GM10266 (cell line): Measurements from ENCODE around the gene KRTAP20-1.

Experiments
- DNase-seq: peaks from one replicate; pipeline ENCODE4 v3.0.0; 2012; ENCODE audit errors: extremely low spot score
- TF ChIP-seq, protein P1 (sequence below): IDR thresholded peaks from 2 replicates; pipeline ENCODE4 v1.5.1; 2012; ENCODE audit warnings: mild to moderate bottlenecking, low read depth; ENCODE audit not compliant: control insufficient read depth, insufficient read depth; ENCODE audit errors: missing control alignments

Gene KRTAP20-1

DNA sequence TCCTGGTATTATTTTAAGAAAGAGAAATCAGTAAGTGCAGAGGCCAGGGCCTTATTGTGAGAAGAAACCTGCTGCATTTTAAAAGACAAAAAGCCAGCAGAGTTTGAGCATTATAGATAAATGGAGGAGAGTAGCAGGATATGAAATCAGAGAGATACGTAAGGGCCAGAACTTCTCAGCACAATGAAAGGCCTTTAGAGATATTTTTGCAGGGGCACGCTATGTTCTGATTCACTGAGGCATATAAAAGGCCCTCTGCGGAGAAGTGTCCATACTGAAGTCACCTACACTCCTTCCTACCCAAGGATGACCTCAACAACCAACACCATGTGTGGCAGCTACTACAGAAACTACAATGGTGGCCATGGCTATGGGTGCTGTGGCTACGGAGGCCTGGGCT, 24.1 kb upstream of the KRTAP20-1 start, which contains the start of gene KRTAP6-3:
Gene KRTAP6-3, plus strand, starts transcription at position 301 of the 400 bp plus-strand sequence. Its CDS starts 6 bp downstream, at position 307.
- DNase-seq, result no peak

DNA sequence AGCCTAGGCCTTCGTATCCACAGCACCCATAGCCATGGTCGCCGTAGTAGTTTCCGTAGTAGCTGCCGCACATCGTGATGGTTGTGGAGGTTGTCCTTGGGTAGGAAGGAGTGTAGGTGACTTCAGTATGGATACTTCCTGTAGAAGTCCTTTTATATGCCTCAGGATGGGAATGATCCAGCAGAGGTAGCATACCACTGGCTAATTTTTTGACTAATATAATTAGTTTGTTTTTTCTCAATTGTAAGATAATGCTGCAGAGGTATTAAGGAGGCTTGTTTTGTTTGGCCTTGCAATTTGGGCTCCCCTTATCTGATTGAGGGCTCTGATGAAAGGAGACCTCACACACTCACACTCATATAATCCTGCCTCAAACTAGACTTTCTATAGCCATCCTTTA, 17.4 kb upstream of the KRTAP20-1 start, which contains the start of gene KRTAP6-2:
Gene KRTAP6-2, minus strand, starts transcription at position 101 of the 400 bp plus-strand sequence. Its CDS starts 28 bp downstream, at position 73.
- TF ChIP-seq, protein P1, sequence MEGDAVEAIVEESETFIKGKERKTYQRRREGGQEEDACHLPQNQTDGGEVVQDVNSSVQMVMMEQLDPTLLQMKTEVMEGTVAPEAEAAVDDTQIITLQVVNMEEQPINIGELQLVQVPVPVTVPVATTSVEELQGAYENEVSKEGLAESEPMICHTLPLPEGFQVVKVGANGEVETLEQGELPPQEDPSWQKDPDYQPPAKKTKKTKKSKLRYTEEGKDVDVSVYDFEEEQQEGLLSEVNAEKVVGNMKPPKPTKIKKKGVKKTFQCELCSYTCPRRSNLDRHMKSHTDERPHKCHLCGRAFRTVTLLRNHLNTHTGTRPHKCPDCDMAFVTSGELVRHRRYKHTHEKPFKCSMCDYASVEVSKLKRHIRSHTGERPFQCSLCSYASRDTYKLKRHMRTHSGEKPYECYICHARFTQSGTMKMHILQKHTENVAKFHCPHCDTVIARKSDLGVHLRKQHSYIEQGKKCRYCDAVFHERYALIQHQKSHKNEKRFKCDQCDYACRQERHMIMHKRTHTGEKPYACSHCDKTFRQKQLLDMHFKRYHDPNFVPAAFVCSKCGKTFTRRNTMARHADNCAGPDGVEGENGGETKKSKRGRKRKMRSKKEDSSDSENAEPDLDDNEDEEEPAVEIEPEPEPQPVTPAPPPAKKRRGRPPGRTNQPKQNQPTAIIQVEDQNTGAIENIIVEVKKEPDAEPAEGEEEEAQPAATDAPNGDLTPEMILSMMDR, result no peak
- no peak for DNase-seq

More for the DNA sequence above, 24.1 kb upstream of the KRTAP20-1 start, which contains the start of gene KRTAP6-3:
- TF ChIP-seq, protein P1, result no peak

DNA sequence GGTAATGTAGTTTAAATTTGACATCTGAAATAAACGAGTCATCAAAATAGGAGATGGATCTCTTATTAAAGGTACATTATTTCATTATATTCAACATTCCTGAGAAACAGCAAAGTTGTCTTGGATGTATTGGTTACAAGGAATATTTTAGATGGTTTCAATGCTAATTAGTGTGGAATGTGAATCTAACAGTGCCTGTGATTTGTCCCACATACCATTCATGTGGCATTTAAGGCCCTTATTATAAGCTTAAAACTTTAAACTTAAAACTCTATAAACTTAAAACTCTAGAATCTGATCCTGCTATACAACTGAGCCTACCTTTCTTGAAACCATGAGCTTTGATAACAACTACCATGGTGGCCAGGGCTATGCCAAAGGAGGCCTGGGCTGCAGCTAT, 15.4 kb upstream of the KRTAP20-1 start, which contains the start of gene KRTAP22-1:
Gene KRTAP22-1, plus strand, starts transcription at position 301 of the 400 bp plus-strand sequence.
- DNase-seq, result no peak
- TF ChIP-seq, protein P1, result no peak

DNA sequence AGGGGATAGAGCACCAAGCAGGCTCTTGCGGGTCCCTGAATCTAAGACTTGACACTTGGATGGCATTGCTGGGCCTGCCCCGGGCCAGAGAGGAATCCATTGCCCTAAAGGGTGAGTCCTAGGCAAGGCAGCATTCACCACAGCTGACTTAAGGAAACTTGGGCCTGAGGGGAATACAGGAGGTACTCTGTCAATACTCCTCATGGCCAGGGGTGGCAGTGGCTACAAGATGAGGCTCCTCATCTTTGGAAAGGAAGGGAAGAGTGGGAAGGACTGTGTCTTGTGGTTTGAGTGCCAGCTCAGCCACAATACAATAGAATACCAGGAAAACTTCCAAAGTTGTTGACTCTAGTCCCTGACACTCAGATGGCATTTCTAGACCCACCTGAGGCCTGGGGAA, 10.3 kb upstream of the KRTAP20-1 start:
- no peak for DNase-seq
- TF ChIP-seq, protein P1, result no peak

DNA sequence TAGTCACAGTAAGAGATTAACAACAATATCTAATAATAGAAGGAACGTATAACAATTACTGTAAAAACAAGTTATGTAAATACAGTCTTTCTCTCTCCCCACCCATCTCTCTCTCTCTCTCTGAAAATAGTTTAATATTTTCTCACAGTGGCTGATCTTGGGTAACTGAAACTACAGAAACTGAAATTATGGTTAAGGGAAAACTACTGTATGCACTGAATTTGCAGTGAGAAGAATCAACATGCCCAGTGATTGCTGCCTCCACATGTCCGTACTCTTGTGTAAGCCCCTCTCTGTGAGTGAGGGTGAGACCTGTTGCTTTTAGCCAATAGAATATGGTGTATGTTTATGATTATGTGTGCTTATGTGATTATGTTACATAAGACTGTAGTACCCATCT, 4.1 kb upstream of the KRTAP20-1 start:
- no peak for DNase-seq
- TF ChIP-seq, protein P1, result no peak

DNA sequence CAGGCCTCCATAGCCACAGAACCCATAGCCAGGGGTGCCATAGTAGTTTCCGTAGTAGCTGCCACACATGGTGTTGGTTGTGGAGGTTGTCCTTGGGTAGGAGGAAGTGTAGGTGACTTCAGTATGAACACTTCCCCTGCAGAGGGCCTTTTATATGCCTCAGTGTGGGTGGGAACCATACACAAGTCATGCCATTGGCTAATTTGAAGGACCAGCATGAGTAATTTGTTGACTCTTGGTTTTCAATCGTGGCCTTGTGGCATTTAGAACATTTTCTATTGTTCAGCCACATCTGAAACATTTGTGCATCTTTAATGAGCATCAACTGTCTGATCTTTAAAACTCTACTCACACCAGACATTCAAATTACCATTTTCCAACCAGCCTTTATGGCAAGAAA, 2.4 kb upstream of the KRTAP20-1 start, which contains the start of gene KRTAP6-1:
Gene KRTAP6-1, minus strand, starts transcription at position 95 of the 400 bp plus-strand sequence. Its CDS starts 26 bp downstream, at position 69.
- DNase-seq, result no peak
- TF ChIP-seq, protein P1, result no peak

DNA sequence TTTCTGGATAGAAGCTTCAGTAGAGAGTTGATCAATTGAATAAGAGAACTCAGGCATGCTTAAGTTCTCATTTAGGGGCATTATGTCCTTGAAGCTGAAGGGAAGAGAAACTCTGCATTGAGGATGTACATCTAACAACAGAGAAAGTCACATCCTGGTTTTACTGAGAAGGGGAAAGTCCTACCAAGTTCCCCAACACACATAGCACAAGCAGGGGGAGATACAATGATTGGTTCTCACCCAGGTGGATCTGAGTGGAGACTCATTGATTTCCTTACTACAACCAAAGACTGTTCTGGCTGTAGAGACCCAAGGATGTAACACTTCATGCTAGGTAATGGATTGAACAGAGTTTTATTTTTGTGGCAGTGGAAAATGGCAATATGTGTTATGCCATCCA, 1.0 kb upstream of the KRTAP20-1 start:
- no peak for DNase-seq
- TF ChIP-seq, protein P1, result no peak
